ENCODE measurements around the gene NOTCH1. TPM values are rescaled to one million over a fixed set of nuclear protein-coding genes. Genes with fewer than 3 reads are reported as not detected.

NOTCH1 gene
- total RNA-seq, 3 donors from 2014 or later (not counting 1 experiment from before 2014, with no cell fraction given) = 126 to 228 (median 192) TPM

DNA sequence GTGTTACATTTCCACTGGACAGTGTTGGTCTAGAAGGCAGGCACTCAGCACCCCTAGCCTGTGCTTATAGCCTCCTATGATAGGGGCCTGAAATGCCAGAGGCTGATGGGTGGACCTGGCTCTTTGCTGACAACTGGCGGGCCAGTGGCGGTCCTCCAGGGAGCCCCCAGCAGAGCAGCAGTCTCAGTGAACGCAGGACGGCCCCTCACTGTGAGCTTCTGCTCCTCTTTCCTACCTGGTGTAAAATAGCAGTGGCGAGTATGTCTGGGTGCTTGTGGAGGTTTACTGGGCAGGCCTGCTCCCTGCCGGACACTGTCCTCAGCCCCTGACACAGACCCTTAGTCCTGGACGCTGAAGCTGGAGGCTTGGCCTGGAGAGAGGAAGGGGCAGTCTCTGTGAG, 59.7 kb downstream of the NOTCH1 start:
- Histone ChIP-seq H3K4me3 (ENCODE audit: low read length) (no peak overlapping the region), H3K27me3 (ENCODE audit: control insufficient read depth, insufficient read depth, low read length) (no peaks in the 10 kb centered on the region), H3K9me3 (ENCODE audit: control insufficient read depth, insufficient read depth, low read length) (no peaks in the 10 kb centered on the region), H3K4me1 (ENCODE audit: control insufficient read depth, insufficient read depth, low read length) (peaks cover 36% of the 10 kb centered on the region), H3K27ac (ENCODE audit: low read length) (no peak overlapping the region), H3K36me3 (ENCODE audit: control insufficient read depth, insufficient read depth, low read length) (no peaks in the 10 kb centered on the region)
- WGBS (ENCODE audit: insufficient coverage) = 95% methylated on average over 7 of the region's 7 CpGs
- Mint-ChIP-seq H3K4me3 (no peak overlapping the region), H3K27ac (peak overlapping the region in 1 of 2 donors; percentile 76), H3K27me3 (ENCODE audit: low read depth in 2 of 2) (peaks cover 0 to 2% of the 10 kb centered on the region in 2 donors), H3K9me3 (no peaks in the 10 kb centered on the region), H3K36me3 (no peaks in the 10 kb centered on the region), H3K4me1 (peaks cover 15 to 30% of the 10 kb centered on the region in 2 donors)
- intact Hi-C loops (cut with micrococcal nuclease) = loop anchor here (5.0 kb wide), 1 partner anchor 61 kb away; the partner anchor contains the start of gene NOTCH1
- DNase-seq (no peak), ATAC-seq (no peak)
- TF ChIP-seq, protein P1, sequence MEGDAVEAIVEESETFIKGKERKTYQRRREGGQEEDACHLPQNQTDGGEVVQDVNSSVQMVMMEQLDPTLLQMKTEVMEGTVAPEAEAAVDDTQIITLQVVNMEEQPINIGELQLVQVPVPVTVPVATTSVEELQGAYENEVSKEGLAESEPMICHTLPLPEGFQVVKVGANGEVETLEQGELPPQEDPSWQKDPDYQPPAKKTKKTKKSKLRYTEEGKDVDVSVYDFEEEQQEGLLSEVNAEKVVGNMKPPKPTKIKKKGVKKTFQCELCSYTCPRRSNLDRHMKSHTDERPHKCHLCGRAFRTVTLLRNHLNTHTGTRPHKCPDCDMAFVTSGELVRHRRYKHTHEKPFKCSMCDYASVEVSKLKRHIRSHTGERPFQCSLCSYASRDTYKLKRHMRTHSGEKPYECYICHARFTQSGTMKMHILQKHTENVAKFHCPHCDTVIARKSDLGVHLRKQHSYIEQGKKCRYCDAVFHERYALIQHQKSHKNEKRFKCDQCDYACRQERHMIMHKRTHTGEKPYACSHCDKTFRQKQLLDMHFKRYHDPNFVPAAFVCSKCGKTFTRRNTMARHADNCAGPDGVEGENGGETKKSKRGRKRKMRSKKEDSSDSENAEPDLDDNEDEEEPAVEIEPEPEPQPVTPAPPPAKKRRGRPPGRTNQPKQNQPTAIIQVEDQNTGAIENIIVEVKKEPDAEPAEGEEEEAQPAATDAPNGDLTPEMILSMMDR (IDR thresholded peaks at IDR 0.05) = no peak

DNA sequence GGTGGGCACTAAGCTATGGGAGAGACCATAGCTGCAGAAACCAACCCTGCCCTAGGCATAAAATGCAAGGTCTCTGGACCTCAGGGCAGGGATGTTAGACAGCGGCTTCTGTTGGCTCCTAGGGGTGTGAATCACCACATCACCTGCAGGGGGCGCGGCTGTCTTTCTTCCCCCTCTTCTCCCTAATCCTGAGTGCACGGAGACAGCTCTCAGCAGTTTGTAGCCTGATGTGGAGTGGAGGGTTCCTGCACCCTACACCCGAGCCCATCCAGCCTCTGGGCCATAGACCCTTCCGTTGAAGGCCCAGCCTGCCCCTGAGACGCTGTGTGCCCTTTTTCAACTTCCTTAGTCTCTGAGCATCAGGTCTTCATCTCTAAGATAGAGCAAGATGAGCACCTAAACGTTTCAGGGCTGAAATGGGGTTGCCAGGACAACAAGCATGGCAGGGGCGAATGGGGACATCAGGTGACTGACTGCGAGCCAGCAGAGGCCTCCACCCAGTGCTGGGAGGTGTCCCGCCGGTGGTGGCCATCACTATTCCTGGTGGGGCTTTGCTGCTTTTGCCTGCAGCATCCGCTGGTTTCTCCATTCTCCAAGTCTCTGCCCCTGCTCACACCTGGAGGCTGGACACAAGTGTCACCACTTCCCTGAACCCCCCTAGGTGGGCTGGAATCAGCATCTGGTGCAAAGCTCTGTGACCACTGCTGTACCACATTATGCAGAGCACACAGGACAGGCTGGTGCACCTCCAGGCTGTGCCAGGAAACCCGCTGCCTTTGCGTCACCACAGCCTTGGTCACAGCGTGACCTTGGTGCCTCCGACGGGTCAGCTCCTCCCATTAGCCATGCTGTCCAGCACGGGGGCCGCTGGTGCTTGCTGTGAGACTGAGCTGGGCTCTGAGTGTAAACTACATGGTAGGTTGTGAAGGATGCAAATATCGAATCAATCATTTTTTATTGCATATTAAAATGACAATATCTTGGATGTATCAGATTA, 60.5 kb downstream of the NOTCH1 start:
- WGBS (ENCODE audit: insufficient coverage) = 51% methylated on average over 19 of the region's 21 CpGs
- H3K27ac ChIP-seq (ENCODE audit: low read length) = no peak overlapping the region
- no peak for ATAC-seq

DNA sequence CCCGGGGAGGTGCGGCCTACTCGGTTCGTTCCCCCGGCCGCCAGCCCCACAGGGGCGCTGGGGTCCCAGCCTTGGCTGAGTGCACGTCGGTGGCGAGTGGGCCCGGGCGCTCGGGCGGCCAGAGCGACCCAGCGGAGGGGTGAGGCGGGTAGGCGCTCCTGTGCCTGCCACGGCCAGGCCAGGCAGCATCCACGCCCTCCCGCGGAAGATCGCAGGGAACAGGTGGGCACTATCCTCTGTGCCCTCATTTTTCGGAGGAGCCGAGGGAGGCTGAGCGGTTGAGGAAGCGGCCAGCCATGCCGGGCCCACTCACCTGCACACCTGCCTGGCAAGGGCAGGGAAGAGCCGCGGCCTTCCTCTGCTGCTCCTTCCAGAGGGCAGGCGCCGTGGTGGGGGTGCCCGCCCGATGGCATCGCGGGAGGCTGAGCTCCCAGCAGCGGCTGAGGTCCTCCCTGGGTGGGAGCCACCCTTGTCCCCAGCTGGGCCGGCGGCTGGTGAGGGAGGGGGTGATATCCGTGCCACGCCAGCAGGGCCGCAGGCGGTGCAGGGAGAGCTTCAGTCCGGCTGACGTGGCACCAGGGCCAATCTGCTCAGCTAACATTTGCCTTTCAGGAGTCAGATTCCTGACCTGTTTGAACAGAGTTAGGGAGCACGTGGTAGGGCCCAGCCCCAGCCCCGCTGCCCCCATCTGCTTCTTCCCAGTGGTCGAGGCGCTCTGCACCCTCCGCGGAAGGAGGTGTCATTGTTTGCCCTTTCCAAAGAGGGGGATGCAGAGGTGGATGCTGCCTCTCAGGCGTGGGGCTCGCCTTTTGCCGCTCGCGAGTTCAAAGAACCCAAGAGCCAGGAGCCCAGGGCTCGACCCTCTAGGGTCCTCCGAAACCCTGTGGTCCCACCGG, 61.4 kb downstream of the NOTCH1 start:
- Mint-ChIP-seq H3K4me1 (peaks cover 22 to 34% of the 10 kb centered on the region in 2 donors), H3K36me3 (no peaks in the 10 kb centered on the region), H3K4me3 (peak overlapping the region; percentile 78), H3K27ac (peak overlapping the region; percentile 95 to 100), H3K9me3 (no peaks in the 10 kb centered on the region), H3K27me3 (ENCODE audit: low read depth in 2 of 2) (peaks cover 0 to 2% of the 10 kb centered on the region in 2 donors)
- ATAC-seq = no peak
- peak overlapping the region; percentile 58 for H3K27ac ChIP-seq (ENCODE audit: low read length)
- DNase-seq = peak; percentile 30 to 48
- H3K4me1 ChIP-seq (ENCODE audit: control insufficient read depth, insufficient read depth, low read length) = peaks cover 41% of the 10 kb centered on the region
- WGBS (ENCODE audit: insufficient coverage) = 41% methylated on average over 59 of the region's 59 CpGs
- H3K4me3 ChIP-seq (ENCODE audit: low read length) = no peak overlapping the region
- intact Hi-C loops (cut with micrococcal nuclease) = loop anchor here (1.0 to 5.0 kb wide), 3 partner anchors 63 to 160 kb away; partner anchors contain the start of gene NOTCH1
- no peaks in the 10 kb centered on the region for H3K9me3 ChIP-seq (ENCODE audit: control insufficient read depth, insufficient read depth, low read length)
- TF ChIP-seq, protein P1 (IDR thresholded peaks at IDR 0.05) = no peak
- H3K36me3 ChIP-seq (ENCODE audit: control insufficient read depth, insufficient read depth, low read length) = no peaks in the 10 kb centered on the region
- no peaks in the 10 kb centered on the region for H3K27me3 ChIP-seq (ENCODE audit: control insufficient read depth, insufficient read depth, low read length)

More for the DNA sequence above, 60.5 kb downstream of the NOTCH1 start:
- intact Hi-C loops (cut with micrococcal nuclease) = loop anchor here (1.0 to 5.0 kb wide), 3 partner anchors 62 to 159 kb away; partner anchors contain the start of gene NOTCH1
- H3K27me3 ChIP-seq (ENCODE audit: control insufficient read depth, insufficient read depth, low read length) = no peaks in the 10 kb centered on the region
- peak; percentile 78 to 91 for DNase-seq
- no peak overlapping the region for H3K4me3 ChIP-seq (ENCODE audit: low read length)
- Mint-ChIP-seq H3K9me3 (no peaks in the 10 kb centered on the region), H3K27me3 (ENCODE audit: low read depth in 2 of 2) (peaks cover 0 to 2% of the 10 kb centered on the region in 2 donors), H3K4me1 (peaks cover 17 to 30% of the 10 kb centered on the region in 2 donors), H3K36me3 (no peaks in the 10 kb centered on the region), H3K27ac (peak overlapping the region; percentile 76 to 80), H3K4me3 (peak overlapping the region; percentile 78)
- peaks cover 37% of the 10 kb centered on the region for H3K4me1 ChIP-seq (ENCODE audit: control insufficient read depth, insufficient read depth, low read length)
- no peaks in the 10 kb centered on the region for H3K36me3 ChIP-seq (ENCODE audit: control insufficient read depth, insufficient read depth, low read length)
- no peaks in the 10 kb centered on the region for H3K9me3 ChIP-seq (ENCODE audit: control insufficient read depth, insufficient read depth, low read length)
- TF ChIP-seq, protein P1 (IDR thresholded peaks at IDR 0.05) = peak; percentile 92
